Pancreas (tissue), 10 donors: ENCODE results near the gene PRRT1. TPM values are rescaled to one million over a fixed set of nuclear protein-coding genes. Genes with fewer than 3 reads are reported as not detected.

ENCODE experiments used
- ATAC-seq, 4 donors: fragments of 200-7000 bp; cut with Tn5 transposase; one replicate each; pipeline versions ENCODE4 v1.8.0 to v1.9.1; 2020; ENCODE audit warnings: mild to moderate bottlenecking in 4 of 4, moderate library complexity in 4 of 4
- DNase-seq, 6 donors: peaks; one replicate each; pipeline ENCODE4 v3.0.0-alpha.2; 2020
- FAIRE-seq: peaks from 2 replicates; lab custom pipeline; 2012; peaks lifted over from hg19 to GRCh38; lab: Jason Lieb, UNC
- H3K27ac ChIP-seq, 4 donors: fragments of 200-600 bp; sonication (generic); 1 replicate in 3 of 4; 2 replicates in 1 of 4; pipeline versions ENCODE4 v1.5.0 to v1.8.0; 2020
- H3K27me3 ChIP-seq, 4 donors: fragments of 200-600 bp; one replicate each; pipeline ENCODE4 v1.8.0; 2021
- H3K36me3 ChIP-seq, 3 donors: fragments of 200-600 bp; sonication (generic) in 1 of 3; one replicate each; pipeline versions ENCODE4 v1.5.0 to v1.8.0; 2020 to 2021
- H3K4me1 ChIP-seq, 3 donors: fragments of 200-600 bp; one replicate each; pipeline ENCODE4 v1.8.0; 2021
- H3K4me3 ChIP-seq, 4 donors: fragments of 200-600 bp; sonication (generic) in 2 of 4; one replicate each; pipeline versions ENCODE4 v1.5.0 to v1.8.0; 2020 to 2021
- H3K9me3 ChIP-seq, 4 donors: fragments of 200-600 bp; one replicate each; pipeline ENCODE4 v1.8.0; 2021
- CTCF ChIP-seq, 4 donors: fragments of 200-600 bp; sonication (generic) in 3 of 4; IDR thresholded peaks; one replicate each; pipeline versions ENCODE4 v1.5.0 to v1.8.0; 2021; ENCODE audit warnings: antibody characterized with exemption in 4 of 4
- WGBS, 2 donors: extraction: QIAGEN DNeasy Blood & Tissue Kit; methylation state at CpG; one replicate each; pipeline ENCODE4 v1.1.7; 2013; 5-methylcytosine and 5-hydroxymethylcytosine counted together
- intact Hi-C, 3 donors: fragments of 100-400 bp; cut with DNase I; formaldehyde crosslinking; loops; one replicate each; pipeline versions ENCODE4 v1.11.1 to v1.14.2; 2022
- polyA plus RNA-seq, 2 donors: library from polyadenylated mRNA; stranded (reverse); fragments of 200-250 nt; gene quantifications; one replicate each; pipeline ENCODE4 v1.2.3, GENCODE V29; 2013
- total RNA-seq, 6 donors: library from RNA; stranded (reverse); fragmentation: NEBNext Ultra II Directional in 4 of 6; extraction: Animal tissue kit (Norgen Biotek cat#: 25700) in 4 of 6; gene quantifications; one replicate each; pipeline versions ENCODE4 v1.2.1 to v1.2.4, GENCODE V29; 2021 to 2023
- donor health status: healthy with polysubstance abuse.
- donor health status: DM: no; HTN: no; CAD: no; lungs with moderate emphysema.
- donor health status: DM: no; HTN: no; CAD: no.
- donor health status: control.
- donor health status: control.
- donor health status: Bipolar disorder and iron deficiency.
- donor health status: DM: yes; HTN: yes; CAD: no.
- donor health status: DM: no; HTN: no; CAD: no.
- donor health status: DM: no; HTN: no; CAD: no.
- donor health status: DM: yes; HTN: yes; CAD: no.

Gene PRRT1
- total RNA-seq (under 1 TPM; 0.08 to 0.69 (median 0.37) TPM), polyA plus RNA-seq (1 to 10 TPM; 3.3 to 5.8 TPM)

DNA sequence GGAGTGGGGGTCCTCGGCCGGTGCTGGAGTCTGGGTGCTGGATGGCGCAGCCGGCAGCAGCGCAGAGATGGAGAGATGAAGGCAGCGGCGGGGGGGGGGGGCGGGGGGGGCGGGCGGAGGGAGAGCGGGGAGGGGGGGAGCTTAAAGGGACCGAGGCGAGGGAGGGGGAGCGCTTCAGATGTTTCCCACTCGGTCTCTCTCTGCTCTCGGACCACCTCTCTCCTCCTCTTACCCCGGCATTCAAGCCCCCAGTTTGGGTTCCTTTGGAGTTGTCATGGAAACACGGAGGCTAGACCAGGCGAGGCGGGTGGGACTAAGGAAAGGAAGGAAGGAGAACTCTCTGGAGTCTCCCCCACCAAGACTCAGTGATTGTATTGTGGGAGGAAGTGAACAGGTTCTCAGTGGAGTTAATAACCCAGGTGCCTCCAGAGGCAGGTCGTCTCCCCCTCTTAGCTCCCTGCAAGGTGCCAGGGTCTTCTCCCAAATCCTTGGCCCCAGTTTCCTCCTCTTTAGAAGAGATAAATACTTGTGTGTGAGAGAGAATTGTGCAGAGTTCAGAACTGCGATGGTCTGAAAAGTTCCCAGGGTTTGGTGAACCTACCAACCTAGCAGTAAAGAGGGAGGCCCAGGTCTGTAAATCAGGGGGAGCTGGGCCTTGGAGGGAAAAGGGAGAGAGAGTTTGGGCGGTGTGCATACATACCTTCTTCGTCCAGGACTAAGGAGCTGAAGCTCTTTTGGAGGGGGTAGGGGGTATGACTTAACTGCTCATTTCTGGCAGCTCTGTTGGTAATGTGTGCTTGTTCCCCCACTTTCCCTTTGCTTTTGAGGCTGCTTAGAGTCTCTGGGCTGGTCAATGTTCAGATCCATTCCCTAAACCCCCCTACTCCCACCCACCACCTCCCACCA, at the start of gene PRRT1:
PRRT1 (minus strand) TSS at position 77 of the 906 bp plus-strand sequence. CDS start 112 bp downstream, outside the sequence.
- no peak for TF ChIP-seq CTCF (IDR thresholded peaks at IDR 0.05)
- Histone ChIP-seq H3K27ac (no peak within 1 kb of the TSS), H3K4me3 (peak within 1 kb of the TSS in 1 of 4 donors; percentile 70), H3K27me3 (no peaks in the 10 kb centered on the region), H3K4me1 (peaks cover 0 to 5% (median 4%) of the 10 kb centered on the region in 3 donors), H3K9me3 (no peaks in the 10 kb centered on the region), H3K36me3 (no peaks in the 10 kb centered on the region)
- DNase-seq: no peak
- WGBS, 2 donors: 50 to 70% methylated on average over 7 to 15 of the region's 24 CpGs
- intact Hi-C loops: no loop called here
- no peak for ATAC-seq
- no peak for FAIRE-seq

DNA sequence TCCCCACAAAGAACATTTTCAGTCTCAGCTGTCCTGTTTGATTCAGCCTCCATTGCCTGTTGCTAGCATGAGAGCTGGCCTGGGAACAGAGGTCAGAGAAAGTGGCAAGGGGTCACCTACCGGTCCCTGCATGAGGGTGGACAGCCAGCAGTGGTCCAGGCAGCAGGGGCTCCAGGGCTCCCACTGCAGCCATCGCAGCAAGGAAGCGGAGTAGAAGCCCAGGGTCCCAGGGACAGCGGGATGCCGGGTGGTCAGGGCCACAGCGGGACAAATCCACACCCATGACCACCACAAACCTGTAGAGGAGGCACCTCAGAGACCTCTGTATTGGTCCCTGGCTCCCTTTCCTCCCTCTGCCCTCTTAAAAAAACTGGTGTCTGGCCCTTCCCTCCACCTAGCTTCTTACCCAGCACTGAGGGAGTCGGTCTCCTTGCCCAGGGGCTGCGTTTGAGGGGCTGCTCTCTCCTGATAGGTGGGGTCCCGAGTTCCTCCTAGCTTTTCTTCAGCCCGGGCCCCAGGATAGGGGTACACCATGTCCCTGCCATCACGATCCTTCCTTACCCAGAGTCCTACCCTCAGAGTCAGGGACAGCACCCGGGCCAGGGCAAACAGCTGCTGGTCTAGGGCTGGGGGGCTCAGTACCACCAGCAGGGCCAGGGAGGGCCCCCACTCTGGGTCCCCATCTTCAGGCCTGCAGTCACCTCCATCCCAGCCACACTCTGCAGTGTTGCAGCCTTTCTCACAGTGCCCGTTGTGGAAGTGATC, 49.2 kb upstream of the PRRT1 start:
- ATAC-seq (no peak), FAIRE-seq (no peak), DNase-seq (no peak)
- 63 to 69% methylated on average over 13 of the region's 13 CpGs for WGBS, 2 donors
- TF ChIP-seq CTCF (IDR thresholded peaks at IDR 0.05): no peak
- intact Hi-C loops: no loop called here
- H3K27me3 ChIP-seq: no peaks in the 10 kb centered on the region
- H3K4me3 ChIP-seq: no peak overlapping the region
- H3K36me3 ChIP-seq: no peaks in the 10 kb centered on the region
- no peaks in the 10 kb centered on the region for H3K9me3 ChIP-seq
- H3K27ac ChIP-seq: no peak overlapping the region
- peaks cover 0 to 8% (median 0%) of the 10 kb centered on the region in 3 donors for H3K4me1 ChIP-seq

DNA sequence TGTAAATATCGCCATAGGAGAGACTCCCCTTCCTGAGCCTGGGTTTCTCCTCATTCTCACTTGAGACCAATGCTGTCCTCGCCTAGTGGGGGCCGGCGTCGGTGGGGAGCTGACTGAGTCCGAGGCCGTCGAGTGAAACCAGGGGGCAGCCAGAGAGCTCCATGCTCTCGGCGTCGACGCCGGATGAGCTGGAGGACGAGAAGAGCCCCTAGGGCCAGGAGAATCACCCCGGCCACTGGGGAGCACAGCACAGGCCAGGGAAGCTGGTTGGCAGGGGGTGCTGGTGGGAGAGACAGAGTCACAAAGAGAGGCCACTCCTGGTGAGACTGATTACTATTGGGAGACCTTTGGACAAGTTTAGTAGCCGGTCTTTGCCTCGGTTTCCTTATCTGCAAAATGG, 47.1 kb upstream of the PRRT1 start:
- ATAC-seq: no peak
- peak in 1 of 6 donors; percentile 57 for DNase-seq
- 67 to 86% methylated on average over 17 of the region's 17 CpGs for WGBS, 2 donors
- Histone ChIP-seq H3K27me3 (no peaks in the 10 kb centered on the region), H3K4me3 (no peak overlapping the region), H3K4me1 (peaks cover 0 to 16% (median 0%) of the 10 kb centered on the region in 3 donors), H3K36me3 (no peaks in the 10 kb centered on the region), H3K9me3 (no peaks in the 10 kb centered on the region), H3K27ac (no peak overlapping the region)
- intact Hi-C loops: no loop called here
- FAIRE-seq: no peak
- no peak for TF ChIP-seq CTCF (IDR thresholded peaks at IDR 0.05)

DNA sequence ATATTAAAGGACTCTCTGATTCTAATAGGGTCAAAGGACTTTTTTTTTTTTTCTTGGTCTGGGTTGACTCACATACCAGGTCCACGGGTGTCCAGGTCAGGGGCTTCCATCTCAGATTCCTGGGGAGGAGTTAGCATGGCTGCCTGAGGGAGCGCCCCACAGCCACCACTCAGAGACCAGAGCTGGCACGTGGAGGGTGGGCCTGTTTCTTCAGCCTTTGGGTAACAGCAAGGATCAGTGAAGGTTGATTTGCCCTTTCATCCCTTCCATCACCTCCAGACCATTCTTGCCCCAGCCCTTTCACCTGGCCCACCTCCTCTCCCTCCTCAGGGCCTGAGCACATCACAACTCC, 46.6 kb upstream of the PRRT1 start:
- Histone ChIP-seq H3K4me3 (no peak overlapping the region), H3K36me3 (no peaks in the 10 kb centered on the region), H3K9me3 (no peaks in the 10 kb centered on the region), H3K27me3 (no peaks in the 10 kb centered on the region), H3K4me1 (peaks cover 0 to 16% (median 0%) of the 10 kb centered on the region in 3 donors), H3K27ac (no peak overlapping the region)
- no peak for DNase-seq
- FAIRE-seq: no peak
- no peak for TF ChIP-seq CTCF (IDR thresholded peaks at IDR 0.05)
- intact Hi-C loops: no loop called here
- no peak for ATAC-seq
- 68 to 71% methylated on average over 3 of the region's 3 CpGs for WGBS, 2 donors
